IPS-15b (cell line): ENCODE data around the gene CCDC50.

Source experiments
- H3K27me3 ChIP-seq: one replicate; pipeline ENCODE4 v1.6.1; 2013; ENCODE audit warnings: low read length; ENCODE audit not compliant: control insufficient read depth, insufficient read depth
- H3K36me3 ChIP-seq: one replicate; pipeline ENCODE4 v1.6.1; 2013; ENCODE audit warnings: low read length; ENCODE audit not compliant: control insufficient read depth, insufficient read depth
- H3K4me1 ChIP-seq: one replicate; pipeline ENCODE4 v1.6.1; 2013; ENCODE audit warnings: mild to moderate bottlenecking, low read length; ENCODE audit not compliant: control insufficient read depth, insufficient read depth
- H3K4me3 ChIP-seq: one replicate; pipeline ENCODE4 v1.5.1; 2013; ENCODE audit warnings: low read depth, low read length
- H3K9ac ChIP-seq: one replicate; pipeline ENCODE4 v1.6.1; 2013; ENCODE audit warnings: low read depth, mild to moderate bottlenecking, low read length
- H3K9me3 ChIP-seq: one replicate; pipeline ENCODE4 v1.6.1; 2013; ENCODE audit warnings: mild to moderate bottlenecking, low read length; ENCODE audit not compliant: control insufficient read depth, insufficient read depth

The CCDC50 gene

DNA sequence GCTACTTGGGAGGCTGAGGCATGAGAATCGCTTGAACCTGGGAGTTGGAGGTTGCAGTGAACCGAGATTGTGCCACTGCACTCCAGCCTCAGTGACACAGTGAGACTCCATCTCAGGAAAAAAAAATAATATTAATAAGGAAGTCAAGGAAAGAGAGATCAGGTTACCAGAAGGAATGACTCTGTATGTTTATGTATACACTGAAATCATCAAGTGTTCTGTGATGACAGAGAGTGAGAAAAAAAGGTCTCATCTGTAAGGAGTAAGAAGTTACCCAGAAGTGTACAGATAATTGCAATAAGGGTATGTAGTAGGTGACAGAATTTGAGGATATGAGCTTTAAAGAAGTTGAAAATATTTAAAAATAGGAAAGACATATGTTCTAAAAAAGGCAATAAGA is 4.3 kb upstream of the CCDC50 start:
- peaks cover 24% of the 10 kb centered on the region for H3K27me3 ChIP-seq
- no peaks in the 10 kb centered on the region for H3K36me3 ChIP-seq
- H3K9ac ChIP-seq, result no peak overlapping the region
- H3K9me3 ChIP-seq, result no peaks in the 10 kb centered on the region
- peaks cover 4% of the 10 kb centered on the region for H3K4me1 ChIP-seq
- H3K4me3 ChIP-seq, result no peak overlapping the region

DNA sequence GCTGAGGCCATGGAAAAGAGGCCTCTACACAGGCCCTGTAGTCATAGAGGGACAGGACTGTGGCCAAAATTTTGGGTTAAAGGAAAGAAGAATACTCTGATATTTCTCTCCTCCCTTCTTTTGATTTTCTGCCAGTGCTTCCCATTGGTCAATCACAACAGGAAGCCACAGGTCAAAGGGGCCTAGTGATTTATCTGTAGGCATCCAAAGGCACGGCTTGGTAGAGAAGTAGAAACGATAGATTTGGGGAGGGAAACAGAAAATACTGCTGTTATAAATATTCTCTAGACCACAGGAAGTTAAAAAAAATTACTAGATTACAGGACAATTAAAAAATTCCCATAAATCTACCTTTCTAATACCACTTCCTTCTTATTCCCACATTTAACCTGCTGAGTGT is 1.7 kb upstream of the CCDC50 start:
- Histone ChIP-seq H3K4me1 (peaks cover 10% of the 10 kb centered on the region), H3K27me3 (peaks cover 34% of the 10 kb centered on the region)

DNA sequence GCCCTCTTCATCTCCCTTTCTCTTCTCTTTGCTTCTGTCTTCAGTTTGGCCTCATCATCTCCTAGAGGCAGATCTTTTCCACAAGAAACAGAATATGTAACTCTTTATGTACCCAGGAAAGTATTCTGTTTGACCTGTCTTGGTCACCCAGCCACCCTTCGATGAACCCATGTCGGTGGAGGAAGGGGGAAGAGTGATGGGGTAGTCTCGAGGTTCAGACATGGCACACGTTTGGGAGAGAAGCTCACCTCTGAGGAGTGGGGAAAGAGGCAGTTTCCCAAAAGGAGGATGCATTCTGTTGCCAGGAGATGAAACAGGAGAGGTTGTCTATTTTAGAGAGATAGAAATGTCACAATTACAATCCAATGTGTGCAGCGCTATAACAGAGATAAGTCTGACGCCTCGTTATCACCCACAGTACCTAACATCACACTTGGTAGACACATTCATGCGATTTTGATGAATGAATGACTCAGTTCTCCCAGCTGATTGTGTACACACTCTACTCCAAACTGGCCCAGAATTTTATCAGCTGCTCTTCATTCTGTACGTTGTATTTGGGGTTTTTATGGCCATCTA is 722 bp upstream of the CCDC50 start:
- no peaks in the 10 kb centered on the region for H3K36me3 ChIP-seq
- H3K9me3 ChIP-seq, result no peaks in the 10 kb centered on the region
- peaks cover 34% of the 10 kb centered on the region for H3K27me3 ChIP-seq
- H3K4me1 ChIP-seq, result peaks cover 10% of the 10 kb centered on the region
- H3K4me3 ChIP-seq, result peak overlapping the region; percentile 69
- peak overlapping the region; percentile 8 for H3K9ac ChIP-seq

More for the DNA sequence above, 1.7 kb upstream of the CCDC50 start:
- no peak overlapping the region for H3K9ac ChIP-seq
- H3K9me3 ChIP-seq, result no peaks in the 10 kb centered on the region
- H3K4me3 ChIP-seq, result no peak overlapping the region
- no peaks in the 10 kb centered on the region for H3K36me3 ChIP-seq

DNA sequence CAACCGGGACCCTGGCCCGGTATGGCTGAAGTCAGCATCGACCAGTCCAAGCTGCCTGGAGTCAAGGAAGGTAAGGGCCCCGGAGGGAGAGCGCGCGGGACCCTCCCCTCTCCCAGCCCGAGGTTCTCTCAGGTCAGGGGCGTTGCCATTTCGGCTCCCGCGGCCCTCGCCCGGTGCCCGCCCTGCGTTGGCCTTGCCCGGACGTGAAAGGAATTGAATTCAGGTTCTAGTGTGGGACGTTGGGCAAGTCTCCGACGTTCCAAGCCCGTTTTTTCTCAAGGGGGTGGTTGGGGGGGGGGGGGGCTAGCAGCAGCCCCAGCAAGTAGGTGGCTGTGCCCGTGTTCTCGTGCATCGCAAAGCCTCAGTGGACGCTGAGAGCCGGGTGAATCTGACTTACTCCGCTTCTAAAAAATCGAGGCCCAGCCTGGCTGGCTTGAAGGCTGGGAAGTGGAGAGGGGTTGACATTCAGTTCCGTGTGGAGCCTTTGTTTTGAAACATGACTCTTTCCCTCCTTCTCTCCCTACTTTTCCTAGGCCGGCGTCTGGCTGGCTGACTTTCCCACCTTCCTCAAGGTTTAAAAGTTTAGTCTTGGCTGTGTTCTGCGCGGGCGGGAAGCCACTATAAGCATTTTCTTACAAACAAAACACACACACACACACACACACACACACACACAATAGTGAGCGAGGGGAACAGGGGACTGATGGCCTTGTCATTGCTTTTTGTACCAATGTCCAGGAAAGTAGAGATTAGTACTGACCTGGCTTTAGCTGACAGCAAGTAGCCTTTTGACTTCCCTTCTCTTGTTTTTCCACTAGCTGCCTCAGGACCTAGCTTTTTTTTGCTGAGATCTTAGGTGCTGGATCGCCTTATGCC is 698 bp downstream of the CCDC50 start, which contains the start of gene UTS2B:
UTS2B (minus strand) TSS at position 873 of the 876 bp plus-strand sequence. CDS start 48,337 bp downstream, outside the sequence.
- no peaks in the 10 kb centered on the region for H3K9me3 ChIP-seq
- no peaks in the 10 kb centered on the region for H3K36me3 ChIP-seq
- peaks cover 10% of the 10 kb centered on the region for H3K4me1 ChIP-seq
- peak within 1 kb of the TSS; percentile 69 for H3K4me3 ChIP-seq
- peak within 1 kb of the TSS; percentile 26 for H3K9ac ChIP-seq
- peaks cover 34% of the 10 kb centered on the region for H3K27me3 ChIP-seq

DNA sequence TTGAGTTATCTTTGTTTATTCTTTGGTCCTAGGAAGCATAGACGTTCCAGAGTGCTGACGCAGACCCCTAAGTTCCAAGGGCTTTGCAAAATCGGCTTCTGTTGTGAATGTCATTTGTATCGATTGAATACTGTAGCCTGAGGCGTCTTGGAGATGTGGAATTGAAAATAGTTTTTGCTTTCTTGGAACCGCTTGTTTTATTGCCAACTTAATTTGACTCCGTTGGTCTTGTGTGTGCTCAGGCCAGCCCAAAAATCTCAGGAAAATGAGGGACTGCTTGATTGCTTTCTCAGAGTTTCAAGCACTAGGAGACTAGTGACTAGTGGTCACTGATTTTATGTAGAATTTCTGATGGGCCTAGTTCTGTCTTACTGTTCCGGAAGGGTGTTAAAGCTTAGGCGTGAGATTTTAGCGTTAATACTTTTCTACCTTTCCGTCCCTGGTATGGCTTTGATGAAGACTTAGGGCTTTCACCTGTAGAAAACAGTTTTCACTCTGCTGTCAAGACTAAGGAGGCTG is 1.4 kb downstream of the CCDC50 start:
- H3K4me1 ChIP-seq, result peaks cover 12% of the 10 kb centered on the region
- H3K9ac ChIP-seq, result no peak overlapping the region
- no peaks in the 10 kb centered on the region for H3K9me3 ChIP-seq
- peaks cover 34% of the 10 kb centered on the region for H3K27me3 ChIP-seq
- H3K36me3 ChIP-seq, result no peaks in the 10 kb centered on the region
- H3K4me3 ChIP-seq, result peak overlapping the region; percentile 69

DNA sequence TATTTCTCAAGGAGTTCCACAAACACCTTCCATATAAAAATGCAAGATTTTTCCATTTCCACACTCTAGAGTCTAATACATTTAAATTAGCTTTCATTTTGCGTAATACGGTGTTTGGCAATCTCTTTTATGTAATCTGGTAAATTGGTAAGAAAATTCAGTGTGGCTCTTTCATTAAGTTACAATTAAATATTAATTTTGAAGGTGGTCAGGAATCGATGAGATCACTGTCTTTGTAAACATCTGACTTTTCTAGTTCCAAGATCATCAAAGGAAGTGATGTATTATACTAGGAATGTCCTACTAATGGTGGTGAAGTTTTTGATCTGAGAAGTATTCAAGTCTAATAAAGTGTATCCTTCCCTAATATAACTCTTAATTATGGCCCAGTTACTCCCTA is 2.2 kb downstream of the CCDC50 start:
- Histone ChIP-seq H3K9me3 (no peaks in the 10 kb centered on the region), H3K4me1 (peaks cover 12% of the 10 kb centered on the region), H3K36me3 (no peaks in the 10 kb centered on the region), H3K4me3 (no peak overlapping the region), H3K9ac (no peak overlapping the region), H3K27me3 (peaks cover 33% of the 10 kb centered on the region)

DNA sequence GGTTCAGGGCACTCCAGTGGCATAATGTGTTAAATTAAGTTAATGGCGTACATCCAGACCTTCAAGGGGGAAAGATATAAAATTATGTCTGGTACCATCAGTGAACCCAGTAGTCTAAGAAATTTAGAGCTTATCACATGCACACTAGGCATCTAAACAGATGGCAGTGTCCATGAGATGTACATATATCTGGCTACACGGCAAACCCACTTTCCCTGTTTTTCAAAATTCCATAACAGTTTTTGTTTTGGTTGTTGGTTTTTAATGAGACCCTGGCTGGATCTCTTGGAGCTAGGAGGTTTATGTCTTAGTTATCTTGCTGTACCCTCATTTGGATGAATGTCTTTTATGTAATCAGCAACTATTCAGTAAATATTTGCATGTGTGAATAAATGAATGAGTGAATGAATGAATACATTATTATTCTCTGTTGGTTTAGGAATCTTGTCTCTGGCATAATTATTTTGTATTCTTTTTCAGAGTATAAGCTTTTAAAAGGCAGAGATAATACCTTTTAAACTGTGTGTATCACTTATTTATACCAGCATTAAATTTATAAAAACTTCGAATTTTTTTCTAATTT is 4.2 kb downstream of the CCDC50 start:
- no peak overlapping the region for H3K4me3 ChIP-seq
- peaks cover 16% of the 10 kb centered on the region for H3K27me3 ChIP-seq
- no peaks in the 10 kb centered on the region for H3K36me3 ChIP-seq
- H3K4me1 ChIP-seq, result peaks cover 12% of the 10 kb centered on the region
- H3K9ac ChIP-seq, result no peak overlapping the region
- no peaks in the 10 kb centered on the region for H3K9me3 ChIP-seq

DNA sequence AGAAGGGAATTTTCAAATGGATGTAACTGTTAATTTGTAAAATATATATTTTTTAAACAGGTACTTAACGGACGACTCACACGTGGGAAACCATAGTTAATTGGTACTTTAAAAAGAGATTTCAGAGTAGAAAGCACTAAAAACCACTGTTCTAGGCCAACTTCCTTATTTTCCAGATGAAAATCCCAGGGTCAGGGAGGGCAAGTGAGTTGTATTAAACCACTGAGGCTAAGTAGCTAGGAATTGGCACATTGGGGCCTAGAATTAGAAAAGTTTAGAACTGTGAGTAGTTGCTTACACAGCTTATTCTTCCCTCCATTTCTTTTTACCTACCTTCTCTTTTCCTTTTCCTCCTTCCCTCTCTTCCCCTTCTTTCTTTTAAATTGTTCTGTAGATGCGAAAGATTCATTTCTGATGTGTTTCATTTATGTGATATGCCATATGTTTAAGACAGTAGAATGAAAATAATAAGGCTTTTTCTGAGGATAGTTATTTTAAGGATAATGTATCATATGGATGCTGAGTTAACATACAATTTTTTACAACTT is 5.2 kb downstream of the CCDC50 start:
- Histone ChIP-seq H3K9ac (no peak overlapping the region), H3K36me3 (no peaks in the 10 kb centered on the region), H3K4me1 (peaks cover 8% of the 10 kb centered on the region), H3K9me3 (no peaks in the 10 kb centered on the region), H3K27me3 (peaks cover 10% of the 10 kb centered on the region), H3K4me3 (no peak overlapping the region)

DNA sequence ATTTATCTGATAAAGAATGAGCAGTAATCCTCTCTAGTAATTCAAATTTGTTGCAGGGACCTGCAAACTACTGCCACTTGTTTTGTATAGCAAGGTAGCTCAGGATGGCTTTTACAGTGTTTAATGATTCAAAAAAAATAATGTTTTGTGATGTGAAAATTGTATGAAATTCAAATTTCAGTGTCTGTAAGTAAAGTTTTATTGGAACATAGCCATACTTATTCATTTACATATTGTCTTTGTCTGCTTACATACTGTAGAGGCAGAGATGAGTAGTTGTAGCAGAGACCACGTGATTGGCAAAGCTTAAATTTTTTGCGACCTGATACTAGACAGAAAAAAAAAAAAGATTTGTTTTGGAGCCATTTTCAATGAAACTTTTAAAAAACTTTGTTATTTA is 7.6 kb downstream of the CCDC50 start:
- Histone ChIP-seq H3K36me3 (no peaks in the 10 kb centered on the region), H3K9ac (no peak overlapping the region), H3K27me3 (no peaks in the 10 kb centered on the region), H3K9me3 (no peaks in the 10 kb centered on the region), H3K4me3 (no peak overlapping the region), H3K4me1 (peaks cover 5% of the 10 kb centered on the region)

DNA sequence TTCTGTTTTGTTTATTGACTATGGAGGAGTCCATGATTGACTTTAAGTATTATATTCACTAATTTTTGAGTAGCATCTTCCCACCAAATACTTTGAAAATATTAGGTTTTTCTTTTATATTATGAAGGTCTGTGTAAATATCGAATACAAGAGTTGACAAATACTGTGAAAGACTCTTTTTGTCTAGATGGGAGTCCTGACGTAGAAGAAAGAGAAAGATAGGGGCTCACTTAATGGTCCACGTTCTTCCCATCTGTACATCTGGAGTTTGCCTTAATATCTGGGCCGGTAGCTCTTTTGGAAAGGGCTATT is 8.9 kb downstream of the CCDC50 start:
- Histone ChIP-seq H3K4me3 (no peak overlapping the region), H3K36me3 (no peaks in the 10 kb centered on the region), H3K4me1 (peaks cover 3% of the 10 kb centered on the region), H3K9ac (no peak overlapping the region), H3K27me3 (no peaks in the 10 kb centered on the region), H3K9me3 (no peaks in the 10 kb centered on the region)

DNA sequence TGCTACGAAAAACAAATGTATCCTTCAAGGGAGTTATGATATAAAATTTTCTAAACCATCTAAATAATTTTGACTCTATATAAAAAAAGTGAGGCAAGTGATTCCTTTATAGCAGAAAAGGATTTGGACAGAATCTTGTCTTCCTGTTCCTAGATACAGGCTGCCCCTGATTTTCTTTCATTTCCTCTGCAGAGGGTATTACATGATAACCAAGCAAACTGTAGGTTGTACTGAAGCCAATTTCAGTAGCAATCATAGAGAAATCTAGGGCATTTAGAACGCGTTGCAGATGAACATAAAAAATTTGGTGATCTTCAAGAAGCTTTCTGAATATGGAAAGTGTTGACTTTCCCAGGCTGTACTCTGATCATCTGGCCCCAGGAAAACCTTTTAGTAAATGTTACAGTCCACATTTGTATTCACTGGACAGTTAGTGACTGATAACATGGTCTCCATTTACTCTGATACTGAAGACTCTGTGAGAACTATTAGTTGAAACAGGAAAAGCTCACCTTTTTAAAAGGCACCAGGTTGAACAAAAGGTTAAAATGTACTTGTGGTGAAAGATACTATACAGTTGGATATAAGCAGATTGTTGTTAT is 10.2 kb downstream of the CCDC50 start:
- H3K9ac ChIP-seq, result no peak overlapping the region
- H3K4me3 ChIP-seq, result no peak overlapping the region
- H3K27me3 ChIP-seq, result no peaks in the 10 kb centered on the region
- H3K4me1 ChIP-seq, result peaks cover 3% of the 10 kb centered on the region
- H3K36me3 ChIP-seq, result no peaks in the 10 kb centered on the region
- no peaks in the 10 kb centered on the region for H3K9me3 ChIP-seq
